Activated B cell treated with CpG ODN at 0.5 μM for 24 hours (primary cell): ENCODE measurements around the gene UNC13B. TPM values are rescaled to one million over a fixed set of nuclear protein-coding genes. Genes with fewer than 3 reads are reported as not detected.
A peak's percentile ranks its signal among the peaks of the same experiment; 100 is the strongest.
"Not testable (repeated sequence)": the region's sequence is repeated elsewhere in the genome, so short reads cannot be mapped to it uniquely, and the experiment has no call there.

ENCODE experiments used
- ATAC-seq: fragments of 200-7000 bp; cut with Tn5 transposase; one replicate; pipeline ENCODE4 v1.10.0; 2021; ENCODE audit warnings: low read depth, mild to moderate bottlenecking, moderate library complexity
- CTCF ChIA-PET: fragments of 350-600 bp; sonication (Branson Sonifier 250); formaldehyde crosslinking; loops from one replicate; lab custom pipeline; 2021; ENCODE audit warnings: antibody characterized with exemption; lab: Charles Lee
- POLR2A ChIA-PET: fragments of 350-600 bp; sonication (Branson Sonifier 250); formaldehyde crosslinking; loops from one replicate; lab custom pipeline; 2021; ENCODE audit warnings: antibody characterized with exemption; lab: Charles Lee
- DNase-seq: peaks from one replicate; pipeline ENCODE4 v3.0.0; 2022
- H3K27ac Mint-ChIP-seq: one replicate; pipeline ENCODE4 v1.8.0; 2020; ENCODE audit warnings: mixed read lengths
- H3K27me3 Mint-ChIP-seq: one replicate; pipeline ENCODE4 v1.8.0; 2021; ENCODE audit warnings: mixed read lengths
- H3K36me3 Mint-ChIP-seq: one replicate; pipeline ENCODE4 v1.8.0; 2021; ENCODE audit warnings: low read depth, mixed read lengths
- H3K4me1 Mint-ChIP-seq: one replicate; pipeline ENCODE4 v1.8.0; 2021; ENCODE audit warnings: mixed read lengths
- H3K4me3 Mint-ChIP-seq: one replicate; pipeline ENCODE4 v1.8.0; 2020; ENCODE audit warnings: mild to moderate bottlenecking, mixed read lengths
- H3K9me3 Mint-ChIP-seq: one replicate; pipeline ENCODE4 v1.8.0; 2020; ENCODE audit warnings: mixed read lengths
- CTCF ChIP-seq: fragments of 200-600 bp; IDR thresholded peaks from one replicate; pipeline ENCODE4 v1.8.0; 2022; ENCODE audit warnings: antibody characterized with exemption, mild to moderate bottlenecking
- intact Hi-C: fragments of 100-400 bp; cut with micrococcal nuclease; formaldehyde crosslinking; loops from one replicate; pipeline ENCODE4 v1.15.1; 2024
- total RNA-seq: library from RNA; stranded (reverse); gene quantifications from 2 replicates; pipeline ENCODE4 v1.2.3, GENCODE V29; 2022

UNC13B gene
- total RNA-seq, 1 donor from 2014 or later = 0.53 TPM

DNA sequence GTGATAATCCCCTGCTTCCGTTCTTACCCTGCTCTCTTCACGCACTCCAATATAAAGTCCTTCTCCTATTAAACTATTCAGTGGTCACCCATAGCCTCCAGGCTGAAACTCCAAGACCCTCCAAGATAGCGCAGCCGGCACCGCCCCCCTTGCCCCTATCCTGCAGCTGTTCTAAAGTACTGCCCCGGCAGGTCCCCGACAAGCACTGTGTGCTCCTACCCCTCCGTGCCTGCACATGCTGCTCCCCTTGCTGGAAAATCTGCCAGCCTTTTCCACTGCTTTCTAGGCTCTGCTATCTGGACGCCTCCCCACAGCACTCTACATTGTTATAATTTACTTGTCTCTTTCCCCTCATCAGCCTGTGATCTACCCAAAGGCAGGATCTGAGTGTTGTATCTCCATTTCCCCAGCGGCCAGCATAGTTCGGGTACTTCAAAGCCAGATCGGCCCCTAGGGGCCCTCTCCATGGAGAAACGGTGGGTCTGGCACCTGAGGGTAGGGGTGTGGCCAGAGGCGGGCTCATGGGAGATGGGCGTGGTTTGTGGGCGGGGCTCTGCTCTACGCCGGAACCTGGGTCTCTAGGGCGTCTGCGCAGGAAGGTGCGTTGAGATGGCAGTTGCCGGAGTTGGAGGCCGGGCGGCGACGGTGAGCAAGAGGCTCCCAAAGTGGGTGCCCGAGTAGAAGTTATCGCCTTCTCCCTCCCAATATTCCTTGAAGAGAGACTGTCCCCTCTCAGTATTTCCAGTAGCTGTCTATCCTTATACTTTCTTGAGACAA lies 244.6 kb downstream of the UNC13B start:
- Mint-ChIP-seq H3K27ac (no peak overlapping the region), H3K9me3 (no peaks in the 10 kb centered on the region), H3K4me1 (peaks cover 4% of the 10 kb centered on the region), H3K27me3 (peaks cover 14% of the 10 kb centered on the region), H3K4me3 (no peak overlapping the region), H3K36me3 (no peaks in the 10 kb centered on the region)
- intact Hi-C loops = no loop called here
- no peak for TF ChIP-seq CTCF
- no peak for ATAC-seq
- POLR2A ChIA-PET = no interaction called here
- no peak for DNase-seq
- CTCF ChIA-PET = no interaction called here

- ChIA-PET CTCF (no interaction called here), POLR2A (no interaction called here)
- Mint-ChIP-seq H3K27me3 (peaks cover 21% of the 10 kb centered on the region), H3K27ac (no peak overlapping the region), H3K4me3 (no peak overlapping the region), H3K9me3 (no peaks in the 10 kb centered on the region), H3K36me3 (no peaks in the 10 kb centered on the region), H3K4me1 (peaks cover 4% of the 10 kb centered on the region)
- ATAC-seq = peak; percentile 61
- no peak for DNase-seq
- intact Hi-C loops = no loop called here
- no peak for TF ChIP-seq CTCF
Observed at GRCh38 chr9:35407846-35408245, 246.0 kb downstream of the UNC13B start.

- ATAC-seq, POLR2A ChIA-PET, H3K27ac Mint-ChIP-seq, H3K9me3 Mint-ChIP-seq, H3K4me1 Mint-ChIP-seq, intact Hi-C loops, CTCF ChIA-PET, DNase-seq, H3K4me3 Mint-ChIP-seq, H3K36me3 Mint-ChIP-seq: not testable (repeated sequence)
- H3K27me3 Mint-ChIP-seq = peaks cover 30% of the 10 kb centered on the region
Observed at GRCh38 chr9:35409434-35409833, 247.6 kb downstream of the UNC13B start.

DNA sequence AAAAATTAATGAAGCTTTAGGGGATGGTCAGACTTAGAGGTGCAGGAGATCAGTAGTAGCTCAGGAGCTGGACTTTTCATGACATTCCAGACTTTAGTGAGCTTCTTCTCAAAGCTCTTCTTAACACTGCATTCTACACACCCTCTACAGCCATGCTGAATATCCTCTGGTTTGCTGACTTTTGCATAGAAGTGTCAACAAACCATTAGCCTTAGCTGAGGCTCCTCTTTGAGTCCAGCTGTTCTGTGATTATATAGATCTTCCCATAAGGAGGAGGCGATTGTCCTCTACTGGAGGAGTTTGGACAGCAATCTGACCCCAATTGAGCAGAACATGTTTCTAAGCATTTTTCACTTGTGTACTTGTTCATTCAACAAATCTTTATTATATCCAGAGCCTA lies 253.1 kb downstream of the UNC13B start:
- DNase-seq = no peak
- no peak for TF ChIP-seq CTCF
- Mint-ChIP-seq H3K9me3 (no peaks in the 10 kb centered on the region), H3K4me3 (no peak overlapping the region), H3K27me3 (peaks cover 33% of the 10 kb centered on the region), H3K36me3 (no peaks in the 10 kb centered on the region), H3K4me1 (no peaks in the 10 kb centered on the region), H3K27ac (no peak overlapping the region)
- intact Hi-C loops = loop anchor here (2.0 kb wide), 1 partner anchor 298 kb away; no protein-coding TSS in a partner anchor
- ChIA-PET CTCF (interaction anchor here (1.2 kb wide), 1 partner anchor 298 kb away, joined by 5 read pairs; no protein-coding TSS in a partner anchor), POLR2A (no interaction called here)
- ATAC-seq = no peak

DNA sequence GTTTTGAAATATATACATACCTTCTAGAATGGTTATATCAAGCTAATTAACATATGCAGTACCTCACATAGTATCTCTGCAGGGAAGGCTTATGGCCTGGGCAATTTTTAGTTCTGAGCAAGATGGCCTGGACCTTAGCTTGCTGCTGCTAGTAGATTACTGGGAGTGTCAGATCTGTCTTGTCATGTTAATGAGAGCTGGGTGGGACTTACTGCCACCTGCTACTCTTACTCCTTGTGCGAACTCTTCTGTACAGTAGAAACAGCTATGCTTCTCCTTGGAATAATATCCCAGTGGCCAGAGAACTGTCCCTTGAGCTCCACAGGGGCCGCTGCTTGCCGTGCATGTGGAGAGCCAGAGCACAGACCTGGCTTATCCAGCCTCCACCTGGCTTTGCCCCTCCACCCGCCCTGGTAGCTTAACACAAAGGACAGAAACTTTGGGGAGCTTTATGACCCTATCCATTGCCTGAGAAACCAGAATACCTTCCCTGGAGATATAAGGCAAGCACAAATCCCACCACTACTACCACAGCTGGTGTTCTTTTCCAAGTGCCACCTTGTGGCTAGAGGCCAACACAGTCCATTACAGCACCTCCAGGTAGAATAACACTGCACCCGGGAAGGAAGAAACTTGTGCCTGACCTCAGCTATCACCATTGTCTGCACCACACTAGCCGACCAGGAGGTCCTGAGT lies 253.7 kb downstream of the UNC13B start:
- TF ChIP-seq CTCF = no peak
- ChIA-PET POLR2A (no interaction called here), CTCF (interaction anchor here (1.2 kb wide), 1 partner anchor 298 kb away, joined by 5 read pairs; no protein-coding TSS in a partner anchor)
- H3K27me3 Mint-ChIP-seq = peaks cover 37% of the 10 kb centered on the region
- no peaks in the 10 kb centered on the region for H3K4me1 Mint-ChIP-seq
- no peak overlapping the region for H3K27ac Mint-ChIP-seq
- H3K4me3 Mint-ChIP-seq = no peak overlapping the region
- ATAC-seq = no peak
- DNase-seq = no peak
- intact Hi-C loops = loop anchor here (2.0 kb wide), 1 partner anchor 299 kb away; no protein-coding TSS in a partner anchor
- no peaks in the 10 kb centered on the region for H3K36me3 Mint-ChIP-seq
- no peaks in the 10 kb centered on the region for H3K9me3 Mint-ChIP-seq
